Activated CD8-positive, alpha-beta memory T cell treated with anti-CD3 and anti-CD28 coated beads, Interleukin-2, amount 10 ng/mL, durations not matched to agents 7 days and 5 days (primary cell): ENCODE results near the gene UBE2R2. TPM values are rescaled to one million over a fixed set of nuclear protein-coding genes. Genes with fewer than 3 reads are reported as not detected.
A peak's percentile ranks its signal among the peaks of the same experiment; 100 is the strongest.

Experiments
- ATAC-seq: fragments of 150-1000 bp; cut with Tn5 transposase; one replicate; pipeline ENCODE4 v1.10.0; 2021; ENCODE audit warnings: moderate library complexity
- CTCF ChIA-PET: fragments of 350-600 bp; sonication (Branson Sonifier 250); formaldehyde crosslinking; loops from one replicate; lab custom pipeline; 2021; ENCODE audit warnings: antibody characterized with exemption; lab: Charles Lee
- DNase-seq: peaks from one replicate; pipeline ENCODE4 v3.0.0-alpha.2; 2020
- H3K27ac Mint-ChIP-seq: one replicate; pipeline ENCODE4 v1.8.0; 2021; ENCODE audit warnings: mild to moderate bottlenecking, mixed read lengths
- H3K27me3 Mint-ChIP-seq: one replicate; pipeline ENCODE4 v1.8.0; 2021; ENCODE audit warnings: mixed read lengths
- H3K36me3 Mint-ChIP-seq: one replicate; pipeline ENCODE4 v1.8.0; 2021; ENCODE audit warnings: mild to moderate bottlenecking, mixed read lengths
- H3K4me1 Mint-ChIP-seq: one replicate; pipeline ENCODE4 v1.8.0; 2021; ENCODE audit warnings: mixed read lengths
- H3K4me3 Mint-ChIP-seq: one replicate; pipeline ENCODE4 v1.8.0; 2021; ENCODE audit warnings: mild to moderate bottlenecking, moderate library complexity, mixed read lengths
- H3K9me3 Mint-ChIP-seq: one replicate; pipeline ENCODE4 v1.8.0; 2022; ENCODE audit warnings: low read depth, mixed read lengths
- total RNA-seq, 2 experiments: library from RNA; stranded (reverse); gene quantifications; one replicate each; pipeline ENCODE4 v1.2.3, GENCODE V29; 2021

Gene UBE2R2
- total RNA-seq, 2 experiments from 2014 or later, result 30.8 to 31.0 TPM

DNA sequence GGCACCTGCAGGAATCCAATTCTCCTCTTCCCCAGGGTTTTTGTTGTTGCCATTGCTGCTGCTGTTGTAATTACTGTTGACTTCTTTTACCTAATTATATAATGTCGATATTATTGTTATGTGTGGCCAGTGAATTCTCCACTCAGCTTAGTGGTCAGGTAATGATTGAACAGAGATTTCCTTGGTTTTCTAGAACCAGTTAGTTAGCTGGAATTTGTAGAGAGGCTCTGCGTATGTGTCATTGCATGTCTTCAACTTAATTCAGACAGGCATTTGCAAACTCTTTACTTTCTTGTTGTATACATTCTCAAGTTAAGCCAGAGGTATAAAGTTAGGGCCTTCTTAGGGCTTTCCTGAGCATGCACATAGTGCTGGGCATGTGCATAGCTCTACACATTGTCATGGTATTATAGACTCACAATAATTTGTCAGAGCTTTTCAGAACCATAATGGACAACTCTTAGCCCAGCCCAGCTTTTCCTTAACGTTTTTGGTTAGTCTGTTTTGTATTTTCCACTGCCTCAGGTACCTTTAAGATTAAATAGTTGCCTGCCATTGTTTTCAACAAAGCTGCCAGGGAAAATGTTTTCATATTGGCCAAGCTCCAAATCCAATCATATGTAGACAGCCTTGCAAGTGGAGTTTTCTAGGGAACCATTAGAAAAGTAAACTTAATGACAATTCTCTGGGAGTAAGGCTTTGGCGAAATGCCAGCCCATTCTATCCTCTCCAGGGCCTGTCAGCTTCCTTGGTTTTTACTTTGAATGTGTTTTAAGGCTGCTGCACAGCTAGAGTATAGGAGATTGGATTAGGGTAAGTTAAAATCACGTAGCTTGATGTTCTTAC is 68.1 kb downstream of the UBE2R2 start:
- Mint-ChIP-seq H3K36me3 (peaks cover 6% of the 10 kb centered on the region), H3K27ac (no peak overlapping the region), H3K4me3 (no peak overlapping the region), H3K4me1 (peaks cover 7% of the 10 kb centered on the region), H3K9me3 (no peaks in the 10 kb centered on the region), H3K27me3 (no peaks in the 10 kb centered on the region)
- CTCF ChIA-PET, result interaction anchor here (1.0 to 1.4 kb wide), 2 partner anchors 40 to 63 kb away, joined by 3 read pairs; no protein-coding TSS in a partner anchor
- ATAC-seq (no peak), DNase-seq (no peak)

GRCh38 chr9:33885948-33886347 is 69.0 kb downstream of the UBE2R2 start:
- H3K4me1 Mint-ChIP-seq, result peaks cover 7% of the 10 kb centered on the region
- CTCF ChIA-PET, result no interaction called here
- H3K36me3 Mint-ChIP-seq, result peaks cover 8% of the 10 kb centered on the region
- DNase-seq (no peak), ATAC-seq (no peak)
- no peaks in the 10 kb centered on the region for H3K27me3 Mint-ChIP-seq
- no peaks in the 10 kb centered on the region for H3K9me3 Mint-ChIP-seq
- H3K4me3 Mint-ChIP-seq, result no peak overlapping the region
- H3K27ac Mint-ChIP-seq, result no peak overlapping the region

DNA sequence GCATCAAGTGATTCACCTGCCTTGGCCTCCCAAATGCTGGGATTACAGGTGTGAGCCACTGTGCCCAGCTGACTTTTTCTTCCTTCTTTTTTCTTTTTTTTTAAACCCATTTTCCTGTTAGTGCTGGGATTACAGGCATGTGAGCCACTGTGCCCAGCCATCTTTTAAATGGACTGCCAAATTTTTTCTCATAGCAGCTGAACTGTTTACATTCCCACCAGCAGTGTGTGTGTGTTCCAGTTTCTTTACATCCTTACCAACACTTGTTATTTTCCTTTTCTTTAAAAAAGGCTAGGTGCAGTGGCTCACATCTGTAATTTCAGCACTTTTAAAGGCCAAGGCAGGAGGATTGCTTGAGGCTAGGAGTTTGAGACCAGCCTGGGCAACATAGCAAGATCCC is 76.9 kb downstream of the UBE2R2 start:
- Mint-ChIP-seq H3K36me3 (peaks cover 13% of the 10 kb centered on the region), H3K4me1 (peaks cover 1% of the 10 kb centered on the region), H3K27ac (no peak overlapping the region), H3K9me3 (no peaks in the 10 kb centered on the region), H3K27me3 (no peaks in the 10 kb centered on the region), H3K4me3 (no peak overlapping the region)
- CTCF ChIA-PET, result no interaction called here
- no peak for ATAC-seq
- no peak for DNase-seq

- Mint-ChIP-seq H3K4me1 (peaks cover 1% of the 10 kb centered on the region), H3K9me3 (no peaks in the 10 kb centered on the region), H3K4me3 (no peak overlapping the region), H3K36me3 (peaks cover 13% of the 10 kb centered on the region), H3K27me3 (no peaks in the 10 kb centered on the region), H3K27ac (no peak overlapping the region)
- ATAC-seq (no peak), DNase-seq (no peak)
- CTCF ChIA-PET, result no interaction called here
Measured at GRCh38 chr9:33894316-33894715, 77.4 kb downstream of the UBE2R2 start.

DNA sequence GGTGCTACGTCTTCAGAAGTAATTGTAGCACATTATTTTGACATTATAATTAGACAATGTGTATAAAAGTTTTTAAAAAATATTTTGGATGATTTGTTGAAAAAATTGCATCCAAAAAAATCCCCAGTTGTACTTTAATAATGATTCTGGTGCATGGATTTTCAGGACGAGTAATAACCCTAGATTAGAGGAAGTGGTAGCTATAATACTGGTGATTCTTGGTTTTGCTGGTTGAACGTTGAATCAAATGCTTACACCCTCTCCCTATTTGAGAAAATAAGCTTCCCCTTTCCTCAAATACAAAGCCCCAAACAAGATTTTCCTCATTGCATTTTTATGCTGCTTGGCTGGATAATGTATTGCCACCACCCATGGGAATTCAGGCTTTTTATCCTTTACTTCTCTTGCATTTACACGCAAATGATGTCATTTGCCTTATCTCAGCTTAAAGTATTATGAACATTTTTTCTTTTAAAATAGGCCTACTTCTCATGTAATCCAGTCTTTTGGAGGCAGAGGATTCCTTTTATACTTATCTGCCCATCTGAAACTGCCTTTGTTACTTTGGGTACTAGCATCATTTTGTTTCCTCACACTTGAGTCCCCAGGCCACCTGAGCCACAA is 86.3 kb downstream of the UBE2R2 start:
- Mint-ChIP-seq H3K4me3 (no peak overlapping the region), H3K36me3 (peaks cover 28% of the 10 kb centered on the region), H3K9me3 (peaks cover 2% of the 10 kb centered on the region), H3K27me3 (no peaks in the 10 kb centered on the region), H3K27ac (no peak overlapping the region), H3K4me1 (peaks cover 7% of the 10 kb centered on the region)
- CTCF ChIA-PET, result no interaction called here
- ATAC-seq, result no peak
- DNase-seq, result no peak

DNA sequence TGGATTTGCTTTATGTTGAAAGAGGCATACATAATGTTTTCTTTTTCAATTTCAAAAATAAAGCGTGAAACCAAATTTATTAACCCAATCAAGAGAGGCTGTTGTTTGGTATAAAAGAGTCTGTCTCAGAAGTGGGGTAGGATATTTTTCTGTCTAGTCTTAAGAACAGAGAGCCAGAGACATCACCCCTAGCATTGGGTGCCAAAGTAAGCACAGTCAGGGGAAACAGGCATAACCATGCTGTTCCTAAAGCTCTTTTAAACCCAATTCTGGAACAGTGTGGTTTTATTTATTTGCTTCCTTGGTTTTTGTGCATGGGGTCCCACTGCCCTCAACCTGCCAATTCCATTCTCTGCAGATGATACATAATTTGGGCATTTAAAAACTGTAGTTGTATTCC is 88.2 kb downstream of the UBE2R2 start:
- DNase-seq (no peak), ATAC-seq (no peak)
- peaks cover 7% of the 10 kb centered on the region for H3K4me1 Mint-ChIP-seq
- CTCF ChIA-PET, result interaction anchor here (0.6 to 1.3 kb wide), 2 partner anchors 92 to 189 kb away, joined by 3 to 5 read pairs; no protein-coding TSS in a partner anchor
- peaks cover 32% of the 10 kb centered on the region for H3K36me3 Mint-ChIP-seq
- no peaks in the 10 kb centered on the region for H3K27me3 Mint-ChIP-seq
- H3K4me3 Mint-ChIP-seq, result no peak overlapping the region
- peaks cover 2% of the 10 kb centered on the region for H3K9me3 Mint-ChIP-seq
- H3K27ac Mint-ChIP-seq, result no peak overlapping the region

DNA sequence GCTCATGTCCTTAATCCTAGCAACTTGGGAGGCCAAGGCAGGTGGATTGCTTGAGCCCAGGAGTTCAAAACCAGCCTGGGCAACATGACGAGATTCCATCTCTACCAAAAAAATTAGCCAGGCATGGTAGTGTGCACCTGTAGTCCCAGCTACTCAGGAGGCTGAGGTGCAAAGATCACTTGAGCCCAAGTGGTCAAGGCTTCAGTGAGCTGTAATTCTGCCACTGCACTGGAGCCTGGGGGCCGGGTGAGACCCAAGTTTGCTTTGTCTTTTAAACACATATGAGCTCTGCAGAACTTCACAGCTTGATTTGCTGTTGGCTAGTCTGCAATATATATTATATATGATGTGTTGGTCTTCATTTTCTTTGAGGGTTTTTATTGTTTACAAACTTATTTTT is 89.8 kb downstream of the UBE2R2 start:
- Mint-ChIP-seq H3K4me1 (peaks cover 7% of the 10 kb centered on the region), H3K27ac (no peak overlapping the region), H3K36me3 (peaks cover 26% of the 10 kb centered on the region), H3K27me3 (no peaks in the 10 kb centered on the region), H3K4me3 (no peak overlapping the region), H3K9me3 (peaks cover 2% of the 10 kb centered on the region)
- DNase-seq, result no peak
- no peak for ATAC-seq
- CTCF ChIA-PET, result interaction anchor here (1.9 kb wide), 1 partner anchor 18 kb away, joined by 5 read pairs; no protein-coding TSS in a partner anchor

GRCh38 chr9:33907347-33907746 is 90.4 kb downstream of the UBE2R2 start:
- H3K27me3 Mint-ChIP-seq, result no peaks in the 10 kb centered on the region
- ATAC-seq, result no peak
- peaks cover 27% of the 10 kb centered on the region for H3K36me3 Mint-ChIP-seq
- H3K4me3 Mint-ChIP-seq, result no peak overlapping the region
- CTCF ChIA-PET, result interaction anchor here (1.9 kb wide), 1 partner anchor 18 kb away, joined by 5 read pairs; no protein-coding TSS in a partner anchor
- H3K27ac Mint-ChIP-seq, result no peak overlapping the region
- H3K9me3 Mint-ChIP-seq, result peaks cover 2% of the 10 kb centered on the region
- H3K4me1 Mint-ChIP-seq, result peaks cover 7% of the 10 kb centered on the region
- DNase-seq, result no peak

- CTCF ChIA-PET, result no interaction called here
- DNase-seq (no peak), ATAC-seq (no peak)
- Mint-ChIP-seq H3K4me1 (peaks cover 6% of the 10 kb centered on the region), H3K36me3 (peaks cover 28% of the 10 kb centered on the region), H3K9me3 (peaks cover 2% of the 10 kb centered on the region), H3K27me3 (no peaks in the 10 kb centered on the region), H3K27ac (peak overlapping the region; percentile 54), H3K4me3 (no peak overlapping the region)
Measured at GRCh38 chr9:33908114-33908513, 91.2 kb downstream of the UBE2R2 start.

DNA sequence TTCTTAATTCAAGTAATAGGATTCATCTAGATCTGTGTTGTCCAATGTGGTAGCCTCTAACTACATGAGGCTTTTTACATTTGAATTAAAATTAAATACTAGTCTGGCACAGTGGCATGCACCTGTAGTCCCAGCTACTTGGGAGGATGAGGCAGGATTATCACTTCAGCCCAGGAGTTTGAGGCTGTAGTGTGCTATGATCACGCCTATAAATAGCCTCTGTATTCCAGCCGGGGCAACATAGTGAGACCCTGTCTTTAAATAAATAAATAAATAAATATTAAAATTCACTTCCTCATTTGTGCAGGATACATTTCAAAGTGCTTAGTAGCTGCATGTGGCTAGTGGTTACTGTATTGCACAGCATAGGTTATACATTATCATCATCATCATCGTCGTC is 91.8 kb downstream of the UBE2R2 start:
- ATAC-seq, result no peak
- Mint-ChIP-seq H3K27ac (no peak overlapping the region), H3K4me3 (no peak overlapping the region), H3K9me3 (peaks cover 2% of the 10 kb centered on the region), H3K4me1 (no peaks in the 10 kb centered on the region), H3K36me3 (peaks cover 25% of the 10 kb centered on the region), H3K27me3 (no peaks in the 10 kb centered on the region)
- CTCF ChIA-PET, result no interaction called here
- no peak for DNase-seq

DNA sequence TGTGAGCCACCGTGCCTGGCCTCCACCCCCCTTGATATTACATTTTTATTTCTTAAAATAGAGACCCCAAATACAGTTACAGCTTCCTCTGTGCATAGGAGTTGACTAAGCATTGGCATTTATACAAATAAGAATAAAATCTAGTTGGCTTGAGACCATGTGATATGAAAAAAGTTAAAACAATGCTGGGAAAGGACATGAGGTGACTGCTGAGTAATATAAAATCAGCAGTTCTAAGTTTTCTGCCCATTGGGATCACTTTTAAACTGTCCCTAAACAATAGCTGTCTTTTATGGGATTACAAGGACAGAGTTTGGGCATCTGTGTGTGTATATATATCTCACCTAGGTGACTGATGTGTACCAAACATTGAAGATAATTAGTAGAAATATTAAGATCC is 96.6 kb downstream of the UBE2R2 start:
- H3K36me3 Mint-ChIP-seq, result peaks cover 23% of the 10 kb centered on the region
- H3K27me3 Mint-ChIP-seq, result no peaks in the 10 kb centered on the region
- DNase-seq (no peak), ATAC-seq (no peak)
- H3K4me3 Mint-ChIP-seq, result no peak overlapping the region
- no peaks in the 10 kb centered on the region for H3K9me3 Mint-ChIP-seq
- H3K4me1 Mint-ChIP-seq, result no peaks in the 10 kb centered on the region
- H3K27ac Mint-ChIP-seq, result no peak overlapping the region
- CTCF ChIA-PET, result interaction anchor here (1.4 to 2.3 kb wide), 2 partner anchors 11 to 51 kb away, joined by 3 to 6 read pairs; no protein-coding TSS in a partner anchor

GRCh38 chr9:33914887-33915628 is 98.1 kb downstream of the UBE2R2 start:
- ATAC-seq (no peak), DNase-seq (no peak)
- H3K9me3 Mint-ChIP-seq, result no peaks in the 10 kb centered on the region
- H3K4me3 Mint-ChIP-seq, result no peak overlapping the region
- H3K27me3 Mint-ChIP-seq, result no peaks in the 10 kb centered on the region
- CTCF ChIA-PET, result interaction anchor here (1.0 kb wide), 1 partner anchor 103 kb away, joined by 3 read pairs; no protein-coding TSS in a partner anchor
- H3K27ac Mint-ChIP-seq, result no peak overlapping the region
- peaks cover 25% of the 10 kb centered on the region for H3K36me3 Mint-ChIP-seq
- H3K4me1 Mint-ChIP-seq, result no peaks in the 10 kb centered on the region

DNA sequence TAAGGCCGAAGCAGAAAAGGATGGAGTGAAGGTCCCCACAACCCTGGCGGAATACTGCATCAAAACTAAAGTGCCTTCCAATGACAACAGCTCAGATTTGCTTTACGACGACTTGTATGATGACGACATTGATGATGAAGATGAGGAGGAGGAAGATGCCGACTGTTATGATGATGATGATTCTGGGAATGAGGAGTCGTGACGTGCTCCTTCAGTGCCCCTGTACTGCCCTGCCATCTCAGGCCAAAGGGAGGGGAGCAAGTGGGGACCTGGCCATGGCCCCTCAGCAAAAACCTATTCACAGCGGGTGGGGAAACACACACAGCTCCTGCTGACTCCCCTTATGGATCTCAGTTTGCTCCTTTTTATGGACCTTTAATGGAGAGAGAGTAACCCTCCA is 100.1 kb downstream of the UBE2R2 start:
- CTCF ChIA-PET, result interaction anchor here (1.2 to 1.4 kb wide), 2 partner anchors 19 to 196 kb away, joined by 3 to 5 read pairs; no protein-coding TSS in a partner anchor
- no peaks in the 10 kb centered on the region for H3K27me3 Mint-ChIP-seq

More for the DNA sequence above, 100.1 kb downstream of the UBE2R2 start:
- no peaks in the 10 kb centered on the region for H3K4me1 Mint-ChIP-seq
- peaks cover 31% of the 10 kb centered on the region for H3K36me3 Mint-ChIP-seq
- ATAC-seq, result no peak
- no peak overlapping the region for H3K4me3 Mint-ChIP-seq
- DNase-seq, result no peak
- H3K27ac Mint-ChIP-seq, result no peak overlapping the region
- no peaks in the 10 kb centered on the region for H3K9me3 Mint-ChIP-seq
